Testis (tissue), 3 donors: ENCODE measurements around the gene FRMPD4. TPM values are rescaled to one million over a fixed set of nuclear protein-coding genes. Genes with fewer than 3 reads are reported as not detected.

Experiments
- DNase-seq: peaks from one replicate; pipeline ENCODE4 v3.0.0-alpha.2; 2019
- H3K27ac ChIP-seq, 2 donors: fragments of 200-600 bp; sonication (generic); one replicate each; pipeline ENCODE4 v1.5.1; 2019
- H3K27me3 ChIP-seq: fragments of 200-600 bp; sonication (generic); one replicate; pipeline ENCODE4 v1.5.1; 2019
- H3K36me3 ChIP-seq: fragments of 200-600 bp; sonication (generic); one replicate; pipeline ENCODE4 v1.5.1; 2017; ENCODE audit warnings: low read depth; ENCODE audit errors: missing control alignments
- H3K4me1 ChIP-seq: fragments of 200-600 bp; sonication (generic); one replicate; pipeline ENCODE4 v1.5.1; 2019
- H3K4me3 ChIP-seq, 2 donors: fragments of 200-600 bp; sonication (generic); one replicate each; pipeline ENCODE4 v1.5.1; 2017 to 2019
- H3K9me3 ChIP-seq: fragments of 200-600 bp; sonication (generic); one replicate; pipeline ENCODE4 v1.5.1; 2017
- CTCF ChIP-seq, 3 experiments: fragments of 450-650 bp in 2 of 3; fragments of 200-600 bp in 1 of 3; sonication (generic) in 1 of 3; IDR thresholded peaks; one replicate each; pipeline ENCODE4 v1.5.1; 2016 to 2019; ENCODE audit warnings: antibody characterized with exemption in 3 of 3, mild to moderate bottlenecking in 2 of 3, moderate library complexity in 1 of 3
- POLR2A ChIP-seq: fragments of 450-650 bp; IDR thresholded peaks from one replicate; pipeline ENCODE4 v1.6.1; 2017; ENCODE audit warnings: antibody characterized with exemption, mild to moderate bottlenecking, moderate library complexity
- WGBS, 2 donors: methylation state at CpG; one replicate each; pipeline ENCODE4 v1.1.5; 2018; 5-methylcytosine and 5-hydroxymethylcytosine counted together
- intact Hi-C: fragments of 100-400 bp; cut with DNase I; formaldehyde crosslinking; loops from one replicate; pipeline ENCODE4 v1.15.1; 2023; ENCODE audit warnings: low total_unique reads
- polyA plus RNA-seq: library from polyadenylated mRNA; stranded (reverse); fragments of 350-450 nt; fragmentation: Illumina TruSeq; extraction: RNeasy Lipid Tissue Mini Kit (QIAGEN cat#74804); gene quantifications from one replicate; pipeline ENCODE4 v1.2.3, GENCODE V29; 2014; ENCODE audit warnings: low read depth, low replicate concordance; ENCODE audit not compliant: insufficient read depth
- total RNA-seq, 2 donors: library from RNA; depleted of rRNA; stranded (reverse); fragments of >200 nt; gene quantifications; one replicate each; pipeline ENCODE4 v1.2.3, GENCODE V29; 2016

The FRMPD4 gene
- total and polyA plus RNA-seq, 3 donors from 2014 or later: 1.1 to 1.6 (median 1.3) TPM

- no peak for TF ChIP-seq CTCF (IDR thresholded peaks at IDR 0.05)
- no peak for TF ChIP-seq POLR2A
- intact Hi-C loops: no loop called here
- no peak for DNase-seq
- H3K27me3 ChIP-seq: no peaks in the 10 kb centered on the region
- no peak overlapping the region for H3K27ac ChIP-seq
- WGBS, 2 donors: 91 to 95% methylated on average over 2 of the region's 2 CpGs
- no peak overlapping the region for H3K4me3 ChIP-seq
- no peaks in the 10 kb centered on the region for H3K9me3 ChIP-seq
- H3K36me3 ChIP-seq: no peaks in the 10 kb centered on the region
- no peaks in the 10 kb centered on the region for H3K4me1 ChIP-seq
Observed at GRCh38 chrX:12452268-12452667, 314.0 kb downstream of the FRMPD4 start.

DNA sequence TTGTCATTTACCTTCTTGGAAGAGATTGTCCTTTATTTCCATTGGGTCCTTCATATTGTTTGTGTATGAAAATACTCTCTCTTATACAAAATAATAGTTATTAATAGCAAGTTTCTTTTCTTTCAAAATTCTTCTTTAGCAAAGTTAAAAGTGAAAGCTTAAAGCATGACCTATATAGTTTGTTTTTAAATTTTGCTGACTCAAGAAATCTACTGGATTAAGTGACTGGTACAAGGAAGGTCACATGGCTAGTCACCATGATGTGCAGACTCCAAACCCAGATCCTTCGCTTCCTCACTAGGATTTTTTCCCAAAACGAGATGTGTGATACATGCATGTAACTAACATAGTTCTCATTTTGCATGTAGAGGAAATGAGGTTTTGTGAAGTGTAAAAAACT lies 322.7 kb downstream of the FRMPD4 start:
- DNase-seq: no peak
- Histone ChIP-seq H3K36me3 (no peaks in the 10 kb centered on the region), H3K9me3 (no peaks in the 10 kb centered on the region), H3K4me3 (no peak overlapping the region), H3K27ac (no peak overlapping the region), H3K27me3 (no peaks in the 10 kb centered on the region), H3K4me1 (no peaks in the 10 kb centered on the region)
- TF ChIP-seq POLR2A (no peak), CTCF (IDR thresholded peaks at IDR 0.05) (no peak)
- intact Hi-C loops: no loop called here
- WGBS, 2 donors: 84 to 91% methylated on average over 2 of the region's 2 CpGs

DNA sequence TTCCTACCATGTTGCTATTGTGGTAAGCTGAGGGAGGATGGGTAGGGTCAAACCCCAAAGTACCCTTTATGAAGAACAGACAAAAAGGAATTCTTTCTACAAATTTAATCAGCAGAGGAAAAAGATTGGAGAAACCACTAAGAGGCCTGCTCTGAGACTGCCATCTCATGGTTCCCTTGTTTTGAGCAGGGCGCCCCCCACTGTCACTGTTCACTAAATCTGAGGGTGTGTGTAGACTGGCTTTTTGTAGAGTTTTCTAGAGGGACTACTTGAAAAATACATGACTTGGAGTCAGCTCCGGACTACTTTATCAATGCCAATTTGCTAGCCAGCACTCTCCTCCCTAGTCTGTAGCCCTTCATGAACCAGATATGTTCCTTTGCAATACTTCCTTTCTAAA lies 324.8 kb downstream of the FRMPD4 start:
- Histone ChIP-seq H3K27ac (no peak overlapping the region), H3K4me1 (no peaks in the 10 kb centered on the region), H3K9me3 (no peaks in the 10 kb centered on the region), H3K4me3 (no peak overlapping the region), H3K27me3 (no peaks in the 10 kb centered on the region), H3K36me3 (no peaks in the 10 kb centered on the region)
- intact Hi-C loops: no loop called here
- TF ChIP-seq POLR2A (no peak), CTCF (IDR thresholded peaks at IDR 0.05) (no peak)
- DNase-seq: peak; percentile 15
- WGBS, 2 donors: 86 to 90% methylated on average over 2 of the region's 2 CpGs

- 80 to 100% methylated on average over 2 of the region's 2 CpGs for WGBS, 2 donors
- no peak for TF ChIP-seq CTCF (IDR thresholded peaks at IDR 0.05)
- intact Hi-C loops: no loop called here
- H3K27me3 ChIP-seq: no peaks in the 10 kb centered on the region
- H3K4me3 ChIP-seq: no peak overlapping the region
- no peaks in the 10 kb centered on the region for H3K36me3 ChIP-seq
- no peak for DNase-seq
- no peak overlapping the region for H3K27ac ChIP-seq
- H3K9me3 ChIP-seq: no peaks in the 10 kb centered on the region
- no peaks in the 10 kb centered on the region for H3K4me1 ChIP-seq
Observed at GRCh38 chrX:12463873-12464272, 325.6 kb downstream of the FRMPD4 start.

DNA sequence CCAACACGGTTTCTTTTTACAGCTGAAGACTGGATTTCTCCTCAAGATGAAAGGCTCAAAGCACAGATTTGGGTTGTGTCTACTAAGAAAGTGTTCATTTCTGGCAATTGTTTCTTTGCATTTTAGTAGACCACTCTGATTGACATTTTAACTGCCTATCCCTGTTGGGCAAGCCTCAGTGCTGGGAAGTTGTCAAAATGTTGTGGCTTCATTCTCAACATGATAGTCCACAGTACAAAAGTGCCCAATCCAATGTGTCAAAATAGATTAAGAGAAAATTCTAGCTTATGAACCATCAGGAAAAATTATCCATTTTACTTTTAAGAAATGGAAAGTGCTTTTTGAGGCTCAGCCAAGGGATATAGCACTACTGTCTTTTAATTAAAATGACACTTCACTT lies 329.0 kb downstream of the FRMPD4 start:
- Histone ChIP-seq H3K9me3 (no peaks in the 10 kb centered on the region), H3K27ac (no peak overlapping the region), H3K4me3 (no peak overlapping the region), H3K4me1 (no peaks in the 10 kb centered on the region), H3K27me3 (no peaks in the 10 kb centered on the region), H3K36me3 (no peaks in the 10 kb centered on the region)
- TF ChIP-seq POLR2A: no peak
- no peak for TF ChIP-seq CTCF (IDR thresholded peaks at IDR 0.05)
- 86 to 100% methylated on average over 1 of the region's 1 CpG for WGBS, 2 donors
- intact Hi-C loops: no loop called here
- no peak for DNase-seq
